GM15510 (cell line): ENCODE results near the gene HNRNPAB.

ENCODE experiments used
- POLR2A ChIP-seq: IDR thresholded peaks from 3 replicates; pipeline ENCODE4 v1.6.1; 2011; ENCODE audit warnings: borderline replicate concordance; ENCODE audit not compliant: insufficient read length; ENCODE audit errors: extremely low read depth

Gene HNRNPAB

GRCh38 chr5:178249191-178249989 lies 45.1 kb downstream of the HNRNPAB start:
- TF ChIP-seq POLR2A = no peak

GRCh38 chr5:178250263-178250662 lies 45.9 kb downstream of the HNRNPAB start:
- TF ChIP-seq POLR2A = no peak

- TF ChIP-seq POLR2A = no peak
Observed at GRCh38 chr5:178252258-178252657, 47.9 kb downstream of the HNRNPAB start.

GRCh38 chr5:178256746-178257145 lies 52.4 kb downstream of the HNRNPAB start:
- no peak for TF ChIP-seq POLR2A

- no peak for TF ChIP-seq POLR2A
Observed at GRCh38 chr5:178257650-178258049, 53.3 kb downstream of the HNRNPAB start.

GRCh38 chr5:178259623-178260536 lies 55.5 kb downstream of the HNRNPAB start:
- TF ChIP-seq POLR2A = no peak
